Measurements from ENCODE around the gene ARHGDIA.
A peak's percentile ranks its signal among the peaks of the same experiment; 100 is the strongest.

ARHGDIA gene

DNA sequence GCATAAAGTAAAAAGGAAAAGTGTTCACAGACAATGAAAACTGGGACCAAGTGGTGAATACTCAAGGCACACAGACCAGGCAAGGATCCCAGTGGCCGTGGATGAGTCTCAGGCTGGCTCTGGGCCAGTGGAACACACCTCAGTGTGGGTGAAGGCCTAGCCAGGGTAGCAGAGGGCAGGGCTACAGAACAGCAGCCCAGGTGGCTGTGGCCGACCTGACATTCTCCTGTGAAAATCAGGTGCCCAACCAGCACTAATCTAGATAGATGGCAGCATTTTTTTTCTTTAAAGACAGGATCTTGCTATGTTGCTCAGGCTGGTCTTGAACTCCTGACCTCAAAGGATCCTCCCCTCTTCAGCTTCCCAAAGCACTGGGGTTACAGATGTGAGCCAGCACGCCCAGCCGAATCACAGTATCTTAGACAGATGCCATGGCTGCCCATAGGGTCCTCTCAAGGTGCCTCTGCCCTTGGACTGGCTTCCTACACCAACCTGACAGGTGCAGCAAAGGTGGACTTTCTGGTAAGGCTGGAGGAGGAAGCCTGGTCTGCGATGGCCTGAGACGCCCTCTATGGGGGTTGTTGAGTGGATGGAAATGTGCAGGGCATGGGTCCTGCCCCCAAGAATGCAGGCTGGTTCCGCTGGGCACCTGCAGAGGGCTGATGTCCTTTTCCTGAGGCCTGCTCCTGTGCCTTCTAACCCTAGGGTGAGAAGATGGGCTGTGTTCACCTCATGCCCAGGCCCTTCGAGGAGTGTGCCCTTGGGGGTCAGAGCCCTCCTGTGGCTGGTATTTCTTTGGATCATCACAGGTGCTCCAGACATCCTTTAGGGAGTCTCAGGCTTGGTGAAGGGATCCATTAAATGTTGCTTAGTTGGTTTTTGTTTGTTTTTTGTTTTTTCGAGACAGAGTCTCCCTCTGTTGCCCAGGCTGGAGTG, 7.0 kb downstream of the ARHGDIA start:
- DNase-seq: no peak

DNA sequence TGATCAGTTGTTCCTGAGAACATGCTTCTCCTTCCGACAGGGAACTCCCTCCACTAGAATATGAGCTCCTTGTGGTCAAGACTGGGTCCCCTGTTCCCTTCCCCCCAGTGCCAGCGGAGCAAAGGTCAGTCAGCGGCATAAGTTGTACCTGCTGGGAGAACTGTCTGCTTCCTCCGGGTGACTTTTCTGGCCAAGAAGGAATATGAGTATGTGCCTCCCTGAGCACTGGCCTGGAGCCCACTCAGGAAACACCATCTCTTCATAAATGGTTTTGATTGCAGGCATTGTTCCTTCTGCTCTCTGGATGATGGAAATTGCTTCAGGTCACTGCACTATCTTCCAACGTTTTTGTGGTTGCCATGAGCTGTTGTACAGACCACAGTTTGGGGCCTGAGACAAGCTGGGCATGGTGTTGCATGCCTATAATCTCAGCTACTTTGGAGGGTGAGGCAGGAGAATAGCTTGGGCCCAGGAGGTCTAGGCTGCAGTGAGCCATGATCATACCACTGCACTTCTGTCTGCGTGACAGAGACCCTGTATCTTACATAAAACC, 7.9 kb downstream of the ARHGDIA start:
- no peak for DNase-seq

DNA sequence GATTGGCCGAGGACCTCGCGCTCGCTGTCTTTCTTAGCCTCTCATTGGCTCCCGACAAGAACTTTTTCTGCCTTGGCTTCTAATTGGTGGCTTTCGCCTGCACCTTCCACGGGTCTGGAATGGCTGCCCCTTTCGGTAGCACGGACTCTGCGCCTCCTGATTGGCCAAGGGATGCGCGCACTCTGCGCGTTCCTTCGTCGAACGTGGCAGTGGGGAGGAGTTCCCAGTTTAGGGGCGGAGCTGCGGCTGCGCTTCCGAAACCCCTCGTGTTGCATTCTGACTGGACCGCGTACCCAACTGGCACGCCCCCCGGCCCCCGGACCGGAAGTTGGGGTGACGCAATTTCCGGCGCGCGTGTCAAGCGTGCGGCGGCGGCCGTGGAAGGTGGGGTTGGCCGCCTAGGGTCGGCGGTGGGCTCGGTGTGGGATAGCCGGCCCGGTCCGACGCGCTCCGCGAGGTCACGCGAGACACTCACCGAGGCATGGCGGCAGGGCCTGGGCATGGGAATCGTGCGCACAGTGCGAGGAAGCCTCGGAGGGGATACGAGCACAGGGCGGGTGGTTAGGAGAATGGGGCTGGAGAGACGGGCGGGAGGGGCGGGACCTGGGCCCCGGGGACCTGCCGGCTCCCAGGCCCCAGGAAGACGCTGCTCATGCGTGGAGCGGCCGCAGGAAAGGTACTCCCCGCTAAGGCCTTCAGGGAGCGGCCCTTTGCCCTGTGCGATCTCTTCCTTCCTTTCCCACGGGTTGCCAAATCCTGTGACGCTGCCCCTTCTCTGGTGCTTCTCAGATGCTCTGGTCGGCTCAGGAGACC, 10.2 kb downstream of the ARHGDIA start:
- peak; percentile 100 for DNase-seq

DNA sequence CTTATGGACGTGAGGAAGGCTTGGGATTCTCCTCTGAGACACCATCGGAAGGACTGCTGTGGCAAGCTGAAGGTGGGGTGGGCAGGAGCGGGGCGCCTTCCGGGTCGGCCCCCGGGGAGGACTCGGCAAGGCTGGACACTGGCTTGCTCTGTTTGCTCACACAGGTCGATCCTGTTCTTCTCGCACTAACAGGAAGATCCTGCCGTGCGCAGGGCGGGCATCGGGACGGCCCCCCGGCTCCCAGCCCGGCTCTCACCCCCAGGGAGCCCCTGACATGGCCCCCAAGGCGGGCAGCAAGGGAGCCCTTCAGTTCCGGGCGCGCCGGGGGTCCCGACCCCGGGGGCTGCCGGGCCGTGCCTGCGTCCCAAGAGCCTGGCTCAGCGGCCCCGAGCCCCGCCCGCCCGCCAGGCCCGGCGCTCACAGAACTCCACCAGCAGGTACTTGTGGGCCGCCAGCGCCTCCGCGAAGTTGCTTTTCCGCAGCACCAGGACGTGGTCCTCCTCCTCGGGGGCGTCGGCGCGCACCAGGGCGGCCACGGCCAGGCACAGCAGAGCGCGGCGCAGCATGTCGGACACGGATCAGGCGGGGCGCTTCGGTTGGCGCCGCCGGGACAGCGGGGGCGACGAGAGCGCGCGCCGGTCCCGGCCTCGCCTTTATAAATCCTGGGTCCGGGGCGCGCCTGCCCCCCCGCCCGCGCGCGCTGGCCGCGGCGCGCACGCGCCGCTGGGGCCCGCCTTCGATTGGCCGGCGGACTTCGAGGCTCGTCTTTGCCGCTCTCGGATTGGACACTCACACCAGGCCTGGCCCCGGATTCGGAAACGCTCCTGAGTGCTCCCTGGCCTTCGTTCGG, 11.0 kb downstream of the ARHGDIA start, which contains the start of gene P4HB:
P4HB (minus strand) TSS at position 630 of the 850 bp plus-strand sequence; CDS start at position 566, 64 bp downstream.
- no peak for DNase-seq

DNA sequence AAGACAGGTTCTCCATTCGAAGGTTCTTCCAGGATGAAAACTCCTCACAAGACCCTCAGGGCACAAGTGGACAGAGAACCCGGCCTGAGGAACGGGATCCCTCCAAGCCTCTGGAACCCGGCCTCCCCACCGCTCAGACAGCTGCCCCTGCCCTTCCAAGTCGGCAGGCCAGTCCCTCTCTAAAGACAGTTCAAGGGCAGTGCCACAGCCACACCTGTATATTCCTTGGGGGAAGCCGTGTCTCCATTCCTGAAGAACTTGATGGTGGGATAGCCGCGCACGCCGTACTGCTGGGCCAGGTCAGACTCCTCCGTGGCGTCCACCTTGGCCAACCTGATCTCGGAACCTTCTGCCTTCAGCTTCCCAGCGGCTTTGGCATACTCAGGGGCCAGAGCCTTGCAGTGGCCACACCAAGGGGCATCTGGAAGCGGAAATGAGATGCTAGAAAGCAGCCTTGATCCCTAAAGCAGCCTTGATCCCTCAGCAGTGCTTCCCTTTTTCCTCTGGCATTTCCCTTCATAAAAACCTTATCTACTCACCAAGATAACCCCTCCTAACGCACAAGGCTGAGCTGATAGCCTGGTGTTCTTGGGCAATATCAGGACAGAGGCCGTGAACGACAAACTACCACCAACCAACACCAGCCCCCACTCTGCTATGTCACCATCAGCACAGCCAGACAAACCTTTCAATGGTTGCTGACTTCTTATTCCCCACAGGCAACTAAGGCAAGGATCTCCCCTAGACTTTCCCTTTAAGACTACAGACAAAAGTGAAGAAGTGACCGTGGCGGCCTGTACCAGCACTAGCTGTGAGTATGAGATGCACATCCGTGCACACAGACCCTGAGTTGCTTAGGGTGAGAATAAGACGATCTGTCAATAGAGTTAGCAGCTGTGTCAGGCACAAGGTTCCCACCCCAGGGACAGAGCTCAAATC, 11.9 kb downstream of the ARHGDIA start:
- DNase-seq: peak; percentile 17

DNA sequence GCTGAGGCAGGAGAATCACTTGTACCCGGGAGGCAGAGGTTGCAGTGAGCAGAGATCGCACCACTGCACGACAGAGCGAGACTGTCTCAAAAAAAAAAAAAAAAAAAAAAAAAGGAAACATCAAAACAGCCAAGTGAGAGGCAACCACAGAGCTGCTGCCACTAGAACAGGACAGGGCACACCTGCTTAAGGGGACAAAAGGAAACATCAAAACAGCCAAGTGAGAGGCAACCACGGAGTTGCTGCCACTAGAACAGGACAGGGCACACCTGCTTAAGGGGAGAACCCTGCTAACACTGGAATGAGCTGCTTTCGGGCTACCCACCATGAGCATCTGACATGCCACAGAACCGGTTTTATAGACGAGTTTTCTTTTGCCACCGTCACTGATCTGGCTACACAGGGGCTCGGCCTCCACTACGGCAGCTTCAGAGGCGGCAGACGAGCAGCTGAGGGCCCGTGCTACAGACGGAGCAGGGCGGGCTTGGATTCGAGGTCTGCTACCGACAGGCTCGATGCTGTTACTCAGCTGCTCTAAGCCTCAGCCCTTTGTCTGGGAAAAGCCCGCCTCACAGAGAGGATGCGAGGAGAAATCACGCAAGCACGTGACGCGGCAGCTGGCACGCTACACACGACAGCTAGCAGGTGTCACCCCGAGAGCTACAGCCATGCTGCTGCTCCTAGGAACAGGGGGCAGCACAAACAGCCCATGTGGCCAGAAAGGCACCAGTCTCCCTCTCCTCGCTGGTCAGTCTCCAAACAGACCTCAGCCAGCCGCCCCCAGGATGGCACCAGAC, 12.8 kb downstream of the ARHGDIA start:
- DNase-seq: no peak

DNA sequence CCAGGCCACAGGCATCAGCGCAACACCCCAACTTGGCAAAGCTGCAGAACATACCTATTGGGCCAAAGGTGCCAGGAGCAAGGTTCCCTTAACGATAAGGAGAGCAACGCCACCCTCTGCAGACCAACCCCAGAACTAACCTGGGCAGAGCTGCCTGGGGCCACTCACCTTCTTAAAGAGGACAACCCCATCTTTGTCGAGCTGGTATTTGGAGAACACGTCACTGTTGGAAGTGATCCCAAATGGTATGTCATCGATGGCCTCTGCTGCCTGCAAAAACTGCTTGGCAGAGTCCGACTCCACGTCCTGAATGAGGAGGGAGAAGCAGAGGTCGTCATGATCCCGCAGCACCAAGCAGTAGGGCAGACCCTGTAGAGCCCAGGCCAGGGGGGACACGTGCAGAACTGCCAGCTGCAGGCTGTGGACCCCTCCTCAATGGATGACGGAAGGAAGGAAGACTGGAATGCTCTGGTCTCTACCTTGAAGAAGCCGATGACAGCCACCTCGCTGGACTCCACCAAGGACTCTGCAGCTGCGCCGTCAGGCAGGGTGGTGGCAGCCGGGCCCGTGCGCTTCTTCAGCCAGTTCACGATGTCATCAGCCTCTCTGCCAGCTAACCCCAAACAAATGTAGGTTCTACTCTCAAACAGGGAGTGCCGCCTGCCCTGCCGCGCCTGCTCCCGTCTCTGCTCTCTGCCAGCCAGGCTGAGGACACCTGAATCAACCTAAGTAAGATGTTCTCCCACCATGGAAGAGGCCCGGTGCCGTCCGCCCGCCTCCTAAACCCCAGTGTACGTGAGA, 16.0 kb downstream of the ARHGDIA start:
- no peak for DNase-seq

DNA sequence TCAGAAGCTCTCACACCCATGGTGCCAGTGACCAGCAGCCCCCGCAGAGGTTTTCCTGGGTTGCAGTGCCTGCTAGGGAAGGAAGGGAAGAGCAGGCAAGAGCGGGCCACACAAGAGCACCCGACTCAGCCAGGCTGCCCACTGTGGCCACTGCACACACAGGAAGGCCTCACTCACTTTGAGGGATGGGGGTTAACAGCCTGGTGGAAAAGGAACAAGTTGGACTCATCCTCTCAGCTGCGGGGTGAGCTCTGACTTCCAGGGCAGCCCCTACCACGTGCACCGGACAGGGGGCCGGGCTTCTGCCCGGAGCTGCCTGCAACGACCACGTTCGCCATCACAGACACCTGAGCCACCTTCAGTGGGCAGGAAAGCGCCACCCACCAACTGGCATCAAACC, 18.9 kb downstream of the ARHGDIA start:
- DNase-seq: no peak

DNA sequence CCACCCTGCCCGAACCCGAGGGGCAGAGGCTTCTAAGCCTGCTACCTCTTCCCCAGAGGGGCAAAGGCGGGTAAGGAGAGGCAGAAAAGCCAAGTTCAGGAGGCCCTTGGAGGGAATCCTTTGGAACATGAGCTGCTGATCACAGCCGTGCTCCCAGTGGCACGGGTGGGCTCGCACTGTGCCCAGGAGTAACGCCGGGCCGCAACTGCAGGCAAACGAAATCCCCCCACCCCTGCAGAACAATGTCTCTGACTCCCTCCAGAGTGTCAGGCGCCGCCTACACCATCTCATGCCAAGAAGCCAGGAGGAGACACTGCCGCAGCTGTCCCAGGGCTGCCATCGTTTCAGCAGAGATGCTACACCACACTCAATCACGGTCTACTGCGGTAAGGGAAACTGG, 19.7 kb downstream of the ARHGDIA start:
- DNase-seq: no peak

DNA sequence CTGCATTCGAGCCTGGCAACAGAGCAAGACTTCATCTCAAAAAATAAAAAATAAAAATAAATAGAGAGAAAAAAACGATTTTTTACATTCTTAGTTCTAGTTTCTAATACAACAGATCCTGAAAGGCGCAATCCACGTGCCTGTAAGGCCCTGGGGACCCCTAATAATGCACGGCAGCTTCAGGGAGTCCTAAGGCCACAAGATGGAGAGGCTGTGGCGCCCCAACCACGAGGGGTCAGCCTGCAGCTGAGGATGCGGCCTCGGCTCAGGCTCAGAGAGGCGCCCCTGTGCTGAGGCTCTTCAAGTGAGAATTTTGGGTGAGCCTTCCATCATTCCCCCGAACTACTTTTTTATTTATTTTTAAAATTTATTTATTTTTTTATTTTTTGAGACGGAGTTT, 21.7 kb downstream of the ARHGDIA start:
- no peak for DNase-seq

DNA sequence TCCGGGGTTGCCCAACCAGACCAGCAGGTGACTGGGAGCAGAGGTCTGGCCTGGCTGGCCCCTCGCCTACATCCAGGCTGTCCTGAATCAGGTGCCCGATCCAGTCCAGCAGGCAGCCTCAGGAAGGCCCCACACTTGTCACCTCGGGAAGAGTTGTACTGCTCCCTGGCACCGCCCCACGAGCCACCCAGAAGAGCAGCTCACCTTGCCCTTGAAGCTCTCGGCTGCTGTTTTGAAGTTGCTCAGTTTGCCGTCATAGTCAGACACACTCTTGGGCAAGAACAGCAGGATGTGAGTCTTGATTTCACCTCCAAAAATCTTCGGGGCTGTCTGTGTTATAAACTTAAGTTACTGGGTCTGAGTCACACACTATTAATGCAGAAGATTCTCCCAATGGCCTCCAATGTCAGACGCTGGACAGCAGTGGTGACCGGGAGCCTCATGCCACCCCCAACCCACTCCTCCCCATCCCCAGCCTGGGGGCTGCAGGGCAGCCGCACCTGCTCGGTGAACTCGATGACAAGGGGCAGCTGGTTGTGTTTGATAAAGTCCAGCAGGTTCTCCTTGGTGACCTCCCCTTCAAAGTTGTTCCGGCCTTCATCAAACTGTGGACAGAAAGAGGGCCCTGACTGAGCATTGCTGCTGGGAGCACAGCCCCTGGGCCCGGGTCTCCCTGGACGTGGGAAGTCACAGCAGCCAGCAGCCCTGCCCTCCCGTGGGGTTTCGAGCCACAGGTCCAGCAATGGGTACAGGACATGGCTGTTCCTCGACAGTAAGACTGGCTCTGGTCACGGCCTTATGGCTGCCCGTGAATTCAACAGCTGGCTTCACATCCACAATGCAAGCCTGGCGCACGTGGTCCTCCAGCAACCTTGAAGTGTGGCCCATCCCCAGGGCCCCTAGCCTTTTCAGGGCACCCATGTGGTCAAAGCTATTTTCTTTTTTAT, 24.1 kb downstream of the ARHGDIA start:
- DNase-seq: no peak

DNA sequence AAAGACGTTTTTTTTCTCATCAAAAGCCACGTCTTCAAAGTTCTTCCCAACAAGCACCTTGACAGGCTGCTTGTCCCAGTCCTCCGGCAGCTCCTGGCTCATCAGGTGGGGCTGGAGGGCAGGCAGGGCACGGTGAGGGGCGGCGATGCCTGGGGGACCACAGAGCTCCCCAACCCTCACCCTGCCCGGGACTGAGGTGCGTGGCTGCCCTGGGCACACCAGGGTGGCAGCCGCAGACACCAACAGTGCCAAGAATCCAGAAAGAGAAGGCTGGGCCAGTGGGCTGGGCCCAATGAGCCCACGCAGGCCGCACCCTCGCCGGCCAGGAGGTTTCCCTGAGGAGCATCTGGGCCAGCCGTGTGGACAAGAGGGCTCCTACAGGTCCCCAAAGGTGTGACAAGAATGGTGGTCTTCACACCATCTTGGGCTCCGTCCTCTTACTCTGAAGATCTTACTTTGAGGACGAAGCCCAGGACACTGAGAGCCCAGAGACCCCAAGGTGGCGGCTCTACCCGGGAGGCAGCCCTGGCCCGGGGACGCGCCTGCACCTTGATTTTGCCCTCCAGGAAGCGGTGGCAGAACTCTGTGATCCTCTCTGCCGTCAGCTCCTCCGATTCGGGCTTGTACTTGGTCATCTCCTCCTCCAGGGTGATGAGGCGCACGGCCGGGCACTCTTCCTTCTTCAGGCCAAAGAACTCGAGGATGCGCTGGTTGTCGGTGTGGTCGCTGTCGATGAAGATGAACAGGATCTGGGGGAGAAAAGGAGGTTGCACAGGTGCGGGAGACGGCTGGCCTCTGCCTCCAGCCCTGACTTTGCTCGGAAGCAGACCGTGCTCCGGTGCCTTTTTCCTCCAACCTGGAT, 25.0 kb downstream of the ARHGDIA start:
- DNase-seq: no peak

DNA sequence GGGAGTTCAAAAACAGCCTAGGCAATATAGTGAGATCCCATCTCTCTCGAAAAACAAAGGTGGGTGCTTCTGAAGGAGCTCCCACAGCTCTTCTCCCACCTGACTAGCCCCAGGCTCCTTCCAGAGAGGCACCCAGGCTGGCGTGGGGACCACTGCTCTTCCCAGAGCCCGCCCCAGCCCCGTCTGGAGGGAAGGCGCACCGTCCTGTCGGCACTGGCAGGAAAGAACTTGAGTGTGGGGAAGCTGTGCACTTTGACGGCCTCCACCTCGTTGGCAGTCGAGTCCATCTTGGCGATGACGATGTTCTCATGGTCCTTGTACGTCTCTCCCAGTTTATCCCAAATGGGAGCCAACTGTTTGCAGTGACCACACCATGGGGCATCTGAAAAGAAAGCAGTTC, 25.8 kb downstream of the ARHGDIA start:
- DNase-seq: no peak

DNA sequence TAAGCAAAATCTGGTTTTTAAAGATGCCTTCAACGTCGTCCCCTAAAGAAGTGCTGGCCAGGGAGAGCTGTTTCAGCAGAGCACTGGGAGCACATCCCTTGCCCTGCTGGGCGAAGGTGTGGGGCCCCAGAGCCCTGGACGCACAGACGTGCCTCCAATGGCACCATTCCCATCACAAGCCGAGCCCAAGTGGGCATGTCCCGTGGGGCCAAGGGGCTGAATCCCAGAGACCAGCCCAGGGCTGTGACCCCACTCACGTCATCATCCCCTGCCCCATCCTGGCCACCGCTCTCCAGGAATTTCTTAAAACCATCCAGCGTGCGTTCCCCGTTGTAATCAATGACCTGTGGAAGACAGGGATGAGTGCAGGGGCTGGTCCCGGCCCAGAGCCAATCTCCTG, 26.2 kb downstream of the ARHGDIA start:
- no peak for DNase-seq

DNA sequence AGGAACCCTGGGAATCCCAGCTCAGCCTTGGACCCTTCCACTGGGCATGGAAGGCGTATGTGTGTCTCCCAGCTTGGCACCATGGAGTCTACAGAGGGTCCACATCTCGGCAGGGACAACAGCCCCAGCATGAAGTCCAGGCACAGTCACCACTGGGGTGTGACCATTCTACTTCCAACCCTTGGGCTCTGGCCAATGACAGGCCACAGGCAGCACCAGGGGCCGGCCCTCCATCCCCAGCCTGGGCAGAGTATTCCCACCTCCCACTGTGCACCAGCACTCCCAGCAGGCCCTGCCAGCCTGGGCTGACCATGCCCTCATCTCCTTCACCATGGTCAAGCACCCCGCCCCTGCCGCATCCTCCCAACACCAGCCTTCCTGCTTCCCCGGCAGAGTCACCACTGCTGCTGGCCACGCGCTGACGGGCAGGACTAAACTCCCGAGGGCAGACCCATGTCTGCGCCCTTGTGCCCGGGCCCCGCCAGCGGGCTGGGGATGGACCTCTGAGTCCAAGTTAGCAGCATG, 26.7 kb downstream of the ARHGDIA start:
- no peak for DNase-seq

DNA sequence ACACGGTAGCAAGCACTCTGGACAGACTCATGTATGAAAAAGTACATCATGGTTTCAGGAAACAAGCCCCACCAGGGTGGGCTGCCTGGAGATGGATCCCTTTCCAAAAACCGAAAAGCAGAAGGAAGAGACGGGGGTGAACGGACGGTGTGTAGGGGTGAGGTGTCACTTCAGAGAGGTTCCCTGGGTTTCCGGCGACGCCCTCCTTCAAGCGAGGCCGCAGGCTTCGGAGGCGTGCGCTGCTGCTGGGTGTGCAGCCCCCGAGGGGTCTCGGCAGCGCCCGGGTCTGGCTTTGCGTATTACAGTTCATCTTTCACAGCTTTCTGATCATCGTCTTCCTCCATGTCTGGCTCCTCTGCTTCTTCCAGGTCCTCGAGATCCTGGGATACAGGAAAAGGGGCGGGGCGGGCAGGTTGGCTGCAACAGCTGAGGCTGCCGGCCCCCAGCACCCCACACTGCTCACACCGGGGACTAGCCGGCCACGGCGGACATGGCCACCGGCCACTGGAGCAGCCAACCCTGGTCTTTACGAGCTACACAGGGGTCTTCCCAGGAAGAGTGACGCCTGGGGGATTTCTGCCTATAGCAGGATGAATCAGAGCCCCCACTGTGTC, 27.3 kb downstream of the ARHGDIA start:
- no peak for DNase-seq

All from eye (tissue), 1 donor.